ENCODE measurements around the gene DPEP2NB.
"Not testable (repeated sequence)": the region's sequence is repeated elsewhere in the genome, so short reads cannot be mapped to it uniquely, and the experiment has no call there.

The DPEP2NB gene, protein sequence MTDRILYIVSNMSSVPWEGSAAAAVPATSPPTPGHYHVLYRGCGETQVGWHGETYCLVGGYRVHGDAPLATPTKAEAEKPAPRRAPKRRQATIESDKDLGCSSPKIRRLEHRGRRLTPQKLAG

DNA sequence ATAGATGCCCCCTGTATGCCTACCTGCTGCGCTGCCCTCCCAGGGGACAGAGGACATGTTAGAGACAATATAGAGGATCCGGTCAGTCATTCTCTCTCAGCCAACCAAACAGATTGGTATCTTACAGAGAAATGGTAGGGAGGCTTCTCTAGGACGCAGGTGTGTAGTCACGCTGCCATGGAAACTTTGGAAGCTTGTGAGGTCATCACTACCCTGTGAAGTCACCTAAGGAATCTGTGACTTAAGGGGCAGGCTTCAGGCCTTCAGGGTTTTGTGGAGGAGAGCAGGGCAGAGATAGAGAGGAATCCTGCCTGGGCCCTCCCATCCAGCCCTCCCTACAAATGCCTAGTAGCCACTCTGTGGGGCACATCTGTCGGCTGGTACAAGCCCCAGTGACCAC, at the start of gene DPEP2NB:
Gene DPEP2NB, minus strand, starts transcription at position 231 of the 400 bp plus-strand sequence. Its CDS starts 141 bp downstream, at position 90.
- no peak for DNase-seq

DNA sequence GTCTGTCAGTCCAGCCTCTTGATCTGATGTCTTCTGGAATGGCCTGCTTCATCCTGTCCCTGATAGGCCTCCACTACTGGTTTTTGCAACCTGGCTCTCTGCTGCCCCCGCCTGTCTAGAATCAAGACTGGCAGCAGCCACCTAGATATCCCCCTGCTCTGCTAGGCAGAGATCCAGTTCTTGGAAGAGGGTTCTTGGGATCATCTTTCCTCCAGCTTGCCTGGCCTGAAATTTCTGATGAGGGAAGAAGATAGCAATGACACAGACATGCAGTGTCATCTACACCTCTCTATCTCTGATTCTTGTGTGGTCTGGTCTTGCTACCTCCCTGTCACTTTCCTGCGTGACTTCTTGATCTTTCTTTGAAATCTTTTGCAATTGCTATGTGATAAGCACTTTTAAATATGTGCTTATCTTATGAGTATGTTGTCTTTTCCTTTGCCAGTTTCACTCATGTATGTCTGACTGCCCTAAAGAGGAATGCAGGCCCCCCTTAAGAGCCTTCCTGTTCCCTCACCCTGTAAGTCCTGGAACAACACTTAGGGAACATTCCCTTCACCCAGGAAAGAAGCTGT, 49.2 kb upstream of the DPEP2NB start:
- peak; percentile 75 for DNase-seq

DNA sequence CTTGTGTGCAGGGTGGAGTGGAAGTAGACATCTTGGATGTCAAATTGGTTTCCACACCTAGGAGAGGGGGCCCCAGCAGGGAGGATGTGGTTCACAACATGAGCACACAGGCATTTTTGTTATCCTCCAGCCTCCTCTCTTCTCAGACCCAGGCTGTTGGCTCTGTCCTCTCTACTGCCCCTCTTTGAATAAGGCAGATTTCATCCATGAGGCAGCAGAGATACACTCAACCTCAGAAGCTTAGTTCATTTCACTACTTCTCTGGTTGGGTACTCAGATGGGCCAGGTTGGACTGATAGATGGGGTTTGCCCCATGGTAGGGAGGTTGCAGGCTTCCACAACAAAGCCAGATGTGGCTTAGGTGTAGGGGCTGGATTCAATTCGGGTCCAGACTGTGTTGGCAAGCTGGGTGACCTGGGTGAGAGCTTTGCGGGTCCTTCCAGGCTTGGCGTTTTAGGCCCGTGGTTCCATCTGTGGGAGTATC, 47.2 kb upstream of the DPEP2NB start:
- DNase-seq, result peak; percentile 39

DNA sequence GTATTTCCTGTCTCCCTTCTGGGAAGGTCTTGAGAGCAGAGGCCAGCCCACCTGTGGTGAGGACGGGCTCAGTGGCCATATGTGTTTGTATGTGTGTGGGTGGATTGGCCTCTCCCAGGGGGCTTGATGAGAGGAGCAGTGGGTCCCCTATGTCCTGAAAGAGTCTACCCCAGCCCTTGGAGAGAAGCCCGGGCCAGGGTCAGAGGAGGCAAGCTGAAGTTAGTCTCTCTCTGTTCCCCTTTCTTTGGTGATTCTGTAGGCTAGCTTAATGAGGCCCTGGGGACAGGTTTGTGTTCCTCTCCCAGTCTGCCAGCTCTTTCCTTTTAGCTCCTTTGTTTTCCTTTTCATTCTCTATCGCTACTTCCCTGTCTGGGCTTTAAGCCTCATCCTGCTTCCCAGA, 45.7 kb upstream of the DPEP2NB start:
- no peak for DNase-seq

DNA sequence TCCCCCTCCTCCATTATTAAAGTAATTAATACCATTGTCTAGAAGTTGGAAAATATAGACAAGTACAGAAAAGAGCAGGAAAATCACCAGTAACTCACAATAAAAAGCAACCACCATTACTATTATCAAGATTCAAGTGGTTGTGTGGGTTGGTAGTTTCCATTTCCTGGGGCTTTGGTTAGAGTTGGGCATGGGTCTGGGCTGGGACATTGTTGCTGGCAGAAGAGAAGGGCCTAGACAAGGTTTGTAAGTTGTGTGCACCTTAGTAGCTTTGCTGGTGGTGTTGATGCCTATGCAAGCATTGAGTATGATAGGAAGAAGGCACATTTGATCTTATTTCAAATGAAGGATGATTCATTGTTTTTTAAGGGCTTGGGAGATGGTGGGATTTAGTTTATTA, 44.1 kb upstream of the DPEP2NB start:
- no peak for DNase-seq

DNA sequence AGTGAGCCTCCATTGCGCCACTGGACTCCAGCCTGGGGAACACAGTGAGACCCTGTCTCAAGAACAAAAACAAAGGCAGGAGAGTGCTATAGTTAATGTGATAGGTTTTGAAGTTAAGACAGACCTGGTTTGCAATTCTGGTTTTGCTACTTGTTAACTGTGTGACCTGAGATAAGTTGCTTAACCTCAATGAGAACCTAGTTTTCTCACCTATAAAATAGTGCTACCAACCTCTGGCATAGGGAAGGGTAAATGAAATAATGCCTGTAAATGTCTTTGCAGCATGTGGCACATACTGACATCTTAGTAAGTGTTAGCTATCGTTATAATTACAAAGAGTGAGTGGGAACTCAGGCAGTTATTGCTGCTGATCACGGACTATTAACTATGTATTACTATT, 39.7 kb upstream of the DPEP2NB start:
- DNase-seq, result no peak

DNA sequence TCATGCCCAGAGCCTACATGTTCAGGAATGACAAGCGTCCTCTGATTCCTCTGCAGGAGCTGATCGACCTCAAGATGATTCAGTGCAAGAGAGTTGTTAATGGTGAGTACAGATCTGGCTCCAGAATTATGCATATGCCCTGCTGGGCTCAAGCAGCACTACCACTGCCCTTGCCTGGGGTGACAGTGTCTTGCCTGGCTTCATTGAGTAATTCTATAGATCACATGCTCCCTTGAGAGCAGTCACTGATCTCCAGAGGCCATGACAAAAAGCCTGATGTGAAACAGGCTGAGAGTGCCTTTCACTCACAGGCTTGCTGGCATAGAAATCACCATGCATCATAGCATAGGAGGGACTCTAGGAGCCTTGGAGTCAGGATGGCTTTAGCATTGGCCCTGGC, 33.7 kb upstream of the DPEP2NB start:
- no peak for DNase-seq

DNA sequence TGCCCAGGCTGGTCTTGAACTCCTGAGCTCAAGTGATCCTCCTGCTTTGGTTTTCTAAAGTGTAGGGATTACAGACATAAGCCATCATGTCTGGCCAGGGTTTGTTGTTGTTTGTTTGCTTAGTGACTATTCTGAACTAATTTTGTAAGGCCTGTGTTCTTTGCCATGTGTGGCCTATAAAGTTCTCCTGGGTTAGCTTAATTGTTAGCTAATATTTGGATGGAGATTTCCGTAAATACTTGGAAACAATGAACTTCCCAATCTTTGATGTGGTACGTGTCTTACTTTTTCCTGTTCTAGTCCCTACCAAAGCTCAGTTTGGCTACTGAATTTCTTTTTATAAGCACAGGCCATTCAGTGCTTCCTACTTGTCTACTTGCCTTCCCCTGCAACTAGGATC, 32.3 kb upstream of the DPEP2NB start:
- no peak for DNase-seq

DNA sequence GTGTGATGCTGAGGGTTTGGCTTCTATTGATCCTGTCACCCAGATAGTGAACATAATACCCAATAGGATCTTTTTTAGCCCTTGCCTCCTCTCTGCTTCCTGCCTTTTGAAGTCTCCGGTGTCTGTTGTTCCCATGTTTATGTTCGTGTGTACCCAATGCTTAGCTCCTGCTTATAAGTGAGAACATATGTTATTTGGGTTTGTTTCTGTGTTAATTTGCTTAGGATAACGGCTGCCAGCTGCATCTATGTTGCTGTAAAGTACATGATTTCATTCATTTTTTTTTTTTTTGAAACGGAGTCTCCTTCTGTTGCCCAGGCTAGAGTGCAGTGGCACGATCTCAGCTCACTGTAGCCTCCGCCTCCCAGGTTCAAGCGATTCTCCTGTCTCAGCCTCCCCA, 30.4 kb upstream of the DPEP2NB start:
- DNase-seq, result no peak

DNA sequence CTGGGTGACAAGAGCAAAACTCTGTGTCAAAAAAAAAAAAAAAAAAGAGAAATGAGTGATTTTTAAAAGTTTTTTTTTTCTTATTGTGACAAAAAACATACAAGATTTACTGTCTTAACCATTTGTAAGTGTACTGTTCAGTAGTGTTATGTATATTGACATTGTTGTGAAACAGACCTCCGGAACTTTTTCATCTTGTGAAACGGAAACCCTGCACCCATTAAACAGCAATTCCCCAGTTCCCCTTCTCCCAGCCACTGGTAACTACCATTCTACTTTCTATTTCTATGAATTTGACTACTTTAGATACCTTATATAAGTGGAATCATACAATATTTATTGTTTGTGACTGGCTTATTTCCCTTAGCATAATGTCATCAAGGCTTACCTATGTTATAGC, 26.1 kb upstream of the DPEP2NB start:
- no peak for DNase-seq

DNA sequence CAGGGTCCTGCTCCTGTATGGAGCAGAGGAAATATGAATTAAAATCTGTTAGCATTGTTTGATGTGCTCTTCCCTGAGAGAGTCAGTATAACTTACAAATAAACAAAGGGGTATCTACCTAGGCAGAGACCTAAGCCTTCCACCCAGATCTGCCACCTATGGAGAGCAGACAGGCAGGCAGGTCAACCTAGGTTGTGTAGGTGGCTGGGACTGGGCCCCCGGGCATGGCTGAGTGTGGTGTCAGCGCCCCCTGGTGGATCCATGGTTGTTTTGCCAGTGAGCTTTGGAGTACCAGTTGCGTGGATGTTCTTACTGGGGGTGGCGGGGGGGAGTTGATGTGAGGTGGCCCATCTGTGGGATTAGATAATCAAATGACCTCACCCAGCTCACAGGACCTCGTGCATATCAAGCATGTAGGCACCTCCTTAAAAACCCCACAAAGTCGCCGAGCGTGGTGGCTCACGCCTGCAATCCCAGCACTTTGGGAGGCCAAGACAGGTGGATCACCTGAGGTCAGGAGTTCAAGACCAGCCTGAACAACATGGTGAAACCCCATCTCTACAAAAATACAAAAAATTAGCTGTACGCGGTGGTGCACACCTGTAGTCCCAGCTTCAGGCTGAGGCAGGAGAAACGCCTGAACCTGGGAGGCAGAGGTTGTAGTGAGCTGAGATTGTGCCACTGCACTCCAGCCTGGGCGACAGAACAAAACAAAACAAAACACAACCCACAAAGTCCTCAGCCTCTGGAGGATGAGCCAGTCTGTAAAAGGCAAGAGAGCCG, 25.0 kb upstream of the DPEP2NB start:
- peak; percentile 87 for DNase-seq

DNA sequence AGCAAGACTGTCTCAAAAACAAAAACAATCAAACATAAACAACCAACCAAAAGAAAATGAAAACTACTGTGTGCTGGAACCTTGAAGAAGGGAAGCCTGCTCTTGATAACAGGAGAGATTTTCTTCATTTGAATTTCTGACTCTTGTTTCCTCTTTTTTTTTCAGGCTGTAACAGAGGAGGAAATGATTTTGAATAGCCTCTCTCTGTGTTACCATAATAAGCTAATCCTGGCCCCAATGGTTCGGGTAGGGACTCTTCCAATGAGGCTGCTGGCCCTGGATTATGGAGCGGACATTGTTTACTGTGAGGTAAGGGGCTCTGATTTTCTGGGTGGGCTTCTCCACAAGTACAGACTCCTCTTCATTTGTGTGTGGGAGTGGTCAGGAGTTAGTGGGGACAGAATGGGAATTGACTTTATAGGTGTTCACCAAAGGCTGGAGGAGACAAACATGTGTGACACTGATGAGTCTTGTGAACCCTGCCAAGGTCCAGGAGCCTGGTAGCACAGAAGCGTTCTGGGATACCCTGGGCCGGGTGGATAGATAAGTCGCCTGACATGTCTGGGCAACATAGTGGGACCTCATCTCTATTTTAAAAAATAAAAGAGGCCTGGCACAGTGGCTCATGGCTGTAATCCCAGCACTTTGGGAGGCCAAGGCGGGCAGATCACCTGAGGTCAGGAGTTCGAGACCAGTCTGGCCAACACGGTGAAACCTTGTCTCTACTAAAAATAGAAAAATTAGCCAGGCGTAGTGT, 22.3 kb upstream of the DPEP2NB start:
- no peak for DNase-seq

DNA sequence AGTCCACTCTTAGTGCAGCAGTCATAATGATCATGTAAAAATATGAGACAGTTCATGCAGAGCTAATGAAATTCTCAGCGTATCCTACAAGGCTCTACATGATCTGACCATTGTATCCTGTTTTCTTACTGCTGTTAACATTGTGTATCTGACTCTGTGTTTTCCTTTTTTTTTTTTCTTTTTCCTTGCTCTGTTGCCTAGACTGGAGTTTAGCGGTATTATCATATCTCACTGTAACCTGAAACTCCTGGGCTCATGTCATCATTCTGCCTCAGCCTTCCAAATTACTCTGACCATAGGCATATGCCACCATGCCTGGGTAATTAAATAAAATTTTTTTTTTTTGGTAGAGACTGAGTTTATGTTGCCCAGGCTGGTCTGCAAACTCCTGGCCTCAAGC, 19.5 kb upstream of the DPEP2NB start:
- no peak for DNase-seq

DNA sequence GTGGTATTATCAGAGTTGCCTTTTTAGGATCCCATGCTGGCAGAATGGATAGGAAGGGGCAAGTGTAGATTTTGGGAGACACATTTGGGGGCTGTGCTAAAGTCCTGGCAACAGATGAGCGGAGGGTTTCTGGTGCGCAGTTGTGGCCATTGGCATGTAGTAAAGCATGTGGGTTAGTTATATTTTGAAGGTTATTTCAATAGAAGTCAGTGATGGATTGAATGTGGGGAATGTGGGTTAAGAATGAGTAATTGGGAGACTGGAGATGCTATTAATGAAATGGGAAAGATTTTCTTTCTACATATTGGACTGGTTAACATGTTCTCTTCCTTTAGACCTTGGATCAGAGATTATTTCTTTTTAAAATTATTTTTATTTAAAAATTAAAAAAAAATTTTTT, 17.4 kb upstream of the DPEP2NB start:
- DNase-seq, result no peak

DNA sequence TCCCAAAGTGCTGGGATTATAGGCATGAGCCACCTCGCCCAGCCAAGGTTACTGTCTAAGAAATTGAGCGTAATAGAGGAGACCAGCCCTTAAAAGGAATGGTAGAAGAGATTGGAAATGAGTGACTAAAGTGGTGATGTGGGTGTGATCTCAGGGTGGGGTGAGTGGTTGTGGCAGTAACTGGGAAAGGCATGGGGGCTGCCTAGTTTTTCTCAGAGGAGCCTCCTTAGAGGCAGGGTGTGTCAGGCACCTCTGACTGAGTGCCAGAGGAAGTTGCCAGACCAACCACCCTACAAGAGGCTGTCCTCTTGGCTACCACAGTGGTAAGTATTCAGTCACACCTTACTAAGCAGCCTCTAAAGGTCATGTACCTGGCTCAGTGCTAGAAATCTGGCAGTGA, 16.2 kb upstream of the DPEP2NB start:
- no peak for DNase-seq

DNA sequence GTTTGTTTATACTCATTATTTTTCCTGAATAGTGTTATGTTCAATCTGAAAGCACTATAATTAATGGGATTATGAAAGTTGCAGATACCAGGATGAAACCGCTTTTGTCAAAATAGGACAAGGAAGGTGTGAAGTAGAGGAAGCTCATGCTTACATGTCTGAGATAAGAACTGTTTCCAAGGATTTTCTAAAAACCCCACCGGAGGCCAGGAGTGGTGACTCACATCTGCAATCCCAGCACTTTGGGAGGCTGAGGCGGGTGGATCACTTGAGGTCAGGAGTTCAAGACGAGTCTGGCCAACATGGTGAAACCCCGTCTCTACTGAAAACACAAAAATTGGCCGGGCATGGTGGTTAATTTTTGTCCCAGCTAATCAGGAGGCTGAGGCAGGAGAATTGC, 14.4 kb upstream of the DPEP2NB start:
- not testable (repeated sequence) for DNase-seq

DNA sequence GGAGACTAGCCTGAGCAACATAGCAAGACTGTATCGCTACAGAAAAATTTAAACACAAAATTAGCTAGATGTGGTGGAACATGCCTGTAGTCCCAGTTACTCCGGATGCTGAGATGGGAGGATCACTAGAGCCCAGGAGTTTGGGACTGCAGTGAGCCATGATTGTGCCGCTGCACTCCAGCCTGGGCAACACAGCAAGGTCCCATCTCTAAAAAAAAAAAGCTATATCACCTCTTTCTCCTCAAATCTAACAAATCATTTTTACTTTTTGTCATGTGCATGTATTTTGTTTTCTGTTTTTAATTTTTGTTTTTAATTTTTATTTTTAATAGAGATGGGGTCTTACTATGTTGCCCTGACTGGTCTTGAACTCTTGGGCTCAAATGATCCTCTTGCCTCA, 13.3 kb upstream of the DPEP2NB start:
- no peak for DNase-seq

DNA sequence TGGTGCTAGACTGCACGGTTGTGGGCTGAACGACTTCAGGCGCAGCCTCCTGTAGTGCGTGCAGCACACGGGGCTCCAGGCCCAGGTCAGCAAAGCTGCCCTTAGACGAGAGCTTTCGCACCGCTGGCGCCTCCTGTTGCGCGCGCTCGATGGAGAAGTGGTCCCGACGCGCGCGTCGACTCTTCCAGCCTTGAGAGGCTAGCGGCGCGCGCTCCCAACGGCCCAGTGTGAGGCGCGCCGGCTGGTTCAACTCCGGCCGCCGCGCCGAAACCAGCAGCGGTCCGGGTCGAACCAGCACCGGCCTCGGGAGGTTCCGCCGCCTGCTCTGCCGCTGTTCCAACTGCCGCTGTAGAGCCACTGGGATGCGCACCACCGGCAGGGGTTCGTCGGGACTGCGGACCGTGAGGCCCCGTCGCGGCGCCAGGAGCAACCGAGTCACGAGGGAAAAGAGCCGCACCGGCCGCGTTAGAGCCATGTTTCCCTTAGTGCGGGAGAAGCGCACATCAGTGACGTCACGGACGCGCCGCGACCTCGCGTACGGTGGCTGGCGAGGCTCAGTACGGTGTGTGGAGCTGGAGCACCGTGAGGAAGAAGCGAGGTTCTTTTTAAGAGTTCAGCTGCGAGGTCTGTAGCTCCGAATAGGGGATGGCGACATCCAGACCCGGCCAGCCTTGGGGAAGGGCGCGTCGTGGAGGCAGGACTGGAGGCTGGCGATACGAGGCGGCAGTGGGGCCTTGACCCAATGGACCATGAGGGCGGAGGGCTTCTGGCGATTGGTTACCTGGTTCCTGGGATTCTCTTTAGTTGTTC, 7.2 kb upstream of the DPEP2NB start, which contains the start of the genes DDX28 and DUS2:
Gene DDX28, minus strand, starts transcription at position 505 of the 810 bp plus-strand sequence. Its CDS starts 30 bp downstream, at position 475.
Gene DUS2, plus strand, starts transcription at position 557 of the 810 bp plus-strand sequence. CDS start 14,740 bp downstream, outside the sequence.
- DNase-seq, result peak; percentile 90

DNA sequence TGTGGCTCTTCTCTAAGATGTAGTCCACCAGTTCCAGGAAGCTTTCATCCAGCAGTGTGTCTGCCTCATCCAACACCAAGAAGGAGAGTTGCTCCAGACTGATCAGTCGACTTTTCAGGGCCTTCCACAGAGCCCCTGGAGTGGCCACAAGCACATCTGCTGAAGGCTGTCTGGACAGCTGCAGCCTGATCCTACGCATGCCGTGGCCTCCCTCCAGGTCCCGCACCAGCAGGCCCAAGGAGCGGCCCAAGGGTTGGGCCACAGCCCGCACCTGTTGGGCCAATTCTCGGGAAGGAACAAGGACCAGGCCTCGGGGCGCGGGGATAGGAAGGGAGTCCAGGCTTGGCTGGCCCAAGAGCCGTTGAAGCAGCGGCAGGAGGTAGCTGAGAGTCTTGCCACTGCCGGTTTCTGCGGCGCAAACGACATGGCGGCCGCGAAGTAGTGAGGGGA, 6.6 kb upstream of the DPEP2NB start:
- DNase-seq, result no peak

DNA sequence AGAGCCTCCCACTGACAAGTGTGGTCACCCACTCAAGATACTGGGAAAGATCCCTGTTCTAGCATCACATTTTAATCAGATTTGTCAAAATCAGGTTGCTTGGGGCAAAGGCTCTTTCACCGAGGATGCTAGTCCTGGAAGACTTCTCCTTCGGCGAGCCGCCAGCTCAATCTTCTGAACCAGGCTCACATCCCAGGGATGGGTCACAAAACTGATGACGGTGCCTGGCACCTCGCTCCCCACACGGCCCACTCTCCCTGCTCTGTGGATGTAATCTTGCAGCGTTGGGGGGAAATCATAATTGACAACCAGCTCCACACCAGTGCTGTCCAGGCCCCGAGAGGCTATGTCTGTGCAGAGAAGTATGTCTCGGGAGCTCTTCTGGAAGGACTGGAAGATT, 5.8 kb upstream of the DPEP2NB start:
- DNase-seq, result no peak

DNA sequence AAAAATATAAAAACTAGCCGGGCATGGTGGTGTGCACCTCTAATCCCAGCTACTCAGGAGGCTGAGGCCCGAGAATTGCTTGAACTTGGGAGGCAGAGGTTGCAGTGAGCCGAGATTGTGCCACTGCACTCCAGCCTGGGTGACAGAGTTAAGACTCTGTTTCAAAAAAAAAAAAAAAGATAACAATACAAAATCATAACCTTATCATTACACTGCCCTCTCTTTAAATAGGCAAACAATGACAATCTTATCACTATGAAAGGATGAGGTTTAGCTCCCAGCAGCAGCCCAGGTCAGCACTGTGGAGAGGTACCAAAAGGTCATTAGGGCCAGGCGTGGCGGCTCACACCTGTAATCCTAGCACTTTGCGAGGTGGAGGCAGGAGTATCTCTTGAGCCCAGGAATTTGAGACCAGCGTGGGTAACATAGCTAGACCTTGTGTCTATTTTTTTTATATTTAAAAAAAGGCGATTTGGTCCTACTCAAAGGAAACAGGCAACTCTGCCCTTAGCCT, 3.5 kb upstream of the DPEP2NB start:
- no peak for DNase-seq

DNA sequence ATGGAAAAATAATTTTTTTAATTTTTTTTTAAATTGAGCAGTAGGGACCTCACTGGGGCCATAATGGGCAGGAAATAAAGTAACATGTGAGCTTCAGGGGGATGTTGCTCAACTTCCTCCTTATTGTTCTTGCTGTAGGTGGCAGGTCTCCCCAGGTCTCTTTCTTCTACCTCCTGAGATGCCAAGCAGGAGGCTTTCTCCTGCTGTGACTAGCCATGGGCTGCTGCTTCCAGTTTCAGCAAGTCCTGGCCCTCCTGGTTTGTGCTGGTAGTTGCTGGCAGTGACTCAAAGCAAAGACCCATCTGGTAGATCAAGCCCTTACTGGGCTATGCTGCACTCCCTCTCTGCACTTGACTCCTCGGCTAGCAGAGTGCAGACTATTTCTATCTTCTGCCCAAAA, 2.3 kb downstream of the DPEP2NB start:
- DNase-seq, result no peak
